Fibroblast of the aortic adventitia (primary cell): ENCODE results near the gene NR5A1. TPM values are rescaled to one million over a fixed set of nuclear protein-coding genes. Genes with fewer than 3 reads are reported as not detected.
A peak's percentile ranks its signal among the peaks of the same experiment; 100 is the strongest.

Source experiments
- DNase-seq: peaks from one replicate; pipeline ENCODE4 v3.0.0-alpha.2; 2010; ENCODE audit warnings: low read depth
- H3K4me3 ChIP-seq: 2 replicates; pipeline ENCODE4 v1.5.1; 2011; ENCODE audit warnings: low read depth, mild to moderate bottlenecking, control low read depth, low read length, moderate library complexity
- CTCF ChIP-seq: IDR thresholded peaks from 2 replicates; pipeline ENCODE4 v1.5.1; 2011; ENCODE audit warnings: mild to moderate bottlenecking, low read length, control low read depth, inconsistent platforms; ENCODE audit not compliant: insufficient read depth
- total RNA-seq: library from RNA; depleted of rRNA; stranded (reverse); fragments of >200 nt; gene quantifications from 2 replicates; pipeline ENCODE4 v1.2.3, GENCODE V29; 2012; ENCODE audit warnings: low replicate concordance

NR5A1 gene
- total RNA-seq: not detected in 2 replicates

GRCh38 chr9:124506931-124507879, at the start of gene NR5A1:
Gene NR5A1 (minus strand): TSS chr9:124507399. CDS start chr9:124503395, 4,004 bp downstream.
- no peak for DNase-seq
- H3K4me3 ChIP-seq: no peak within 1 kb of the TSS
- TF ChIP-seq CTCF: no peak

- no peak for DNase-seq
- no peak for TF ChIP-seq CTCF
- no peak overlapping the region for H3K4me3 ChIP-seq
These were observed 47.8 kb upstream of the NR5A1 start for GRCh38 chr9:124555043-124555442.

GRCh38 chr9:124553738-124554137, 46.5 kb upstream of the NR5A1 start:
- peak; percentile 57 for DNase-seq
- no peak overlapping the region for H3K4me3 ChIP-seq
- TF ChIP-seq CTCF: no peak

- DNase-seq: no peak
- TF ChIP-seq CTCF: no peak
- H3K4me3 ChIP-seq: no peak overlapping the region
These were observed 45.0 kb upstream of the NR5A1 start for GRCh38 chr9:124552273-124552605.

DNA sequence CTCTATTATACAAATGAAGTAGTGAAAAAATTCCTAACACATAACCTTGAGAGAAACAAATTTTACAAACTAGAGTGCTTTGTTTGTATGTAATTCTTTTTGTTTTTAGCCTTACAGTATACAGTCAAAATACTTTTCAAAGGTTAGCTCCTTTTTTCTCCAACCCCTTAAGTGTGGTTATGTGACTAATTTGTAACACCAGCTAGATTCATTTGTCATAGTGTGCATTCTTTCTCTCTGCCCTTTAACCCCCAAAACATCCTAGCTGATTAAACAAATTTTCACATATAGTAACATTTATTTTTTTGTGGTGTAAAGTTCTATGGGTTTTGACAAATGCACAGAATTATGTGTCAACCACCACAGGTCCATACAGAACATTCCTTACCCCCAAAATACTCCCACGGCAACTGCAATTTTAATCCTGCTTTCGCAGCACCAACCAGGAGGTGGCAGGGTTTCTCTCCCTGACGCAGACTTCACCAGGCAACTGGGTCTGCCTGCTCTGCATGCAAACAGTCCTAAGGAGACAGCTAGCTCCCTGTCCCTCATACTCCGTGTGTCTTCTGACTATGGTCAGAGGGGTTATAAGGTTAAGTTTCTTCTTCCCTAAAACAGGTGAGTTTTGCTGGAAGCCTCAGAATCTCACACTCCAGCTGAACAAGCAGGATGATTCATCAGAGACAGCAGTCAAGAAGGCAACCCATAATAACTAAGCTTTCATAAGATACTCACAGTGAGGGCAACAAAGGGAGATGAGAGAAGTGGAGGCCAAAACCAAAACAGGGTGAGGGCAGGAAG, 44.5 kb upstream of the NR5A1 start:
- H3K4me3 ChIP-seq: no peak overlapping the region
- DNase-seq: peak; percentile 56
- peak; percentile 75 for TF ChIP-seq CTCF

GRCh38 chr9:124550072-124550471, 42.9 kb upstream of the NR5A1 start:
- TF ChIP-seq CTCF: no peak
- H3K4me3 ChIP-seq: no peak overlapping the region
- no peak for DNase-seq
